ENCODE results near the gene GGA3. TPM values are rescaled to one million over a fixed set of nuclear protein-coding genes. Genes with fewer than 3 reads are reported as not detected.

GGA3 gene
- total and polyA plus RNA-seq, 4 donors, result 4.6 to 17.3 (median 9.2) TPM

- 89% methylated on average over 6 of the region's 6 CpGs for WGBS
Observed at GRCh38 chr17:75188614-75189013, 72.8 kb downstream of the GGA3 start.

More at GRCh38 chr17:75188614-75189013, 72.8 kb downstream of the GGA3 start:
- H3K27me3 ChIP-seq (ENCODE audit: control insufficient read depth in 4 of 4, insufficient read depth in 4 of 4, low read length in 3 of 4), result no peaks in the 10 kb centered on the region
- no peak overlapping the region for H3K4me3 ChIP-seq (ENCODE audit: low read depth in 1 of 3, low read length in 3 of 3)
- no peak overlapping the region for H3K27ac ChIP-seq (ENCODE audit: low read depth in 1 of 2, low read length in 2 of 2)
- H3K36me3 ChIP-seq (ENCODE audit: control insufficient read depth in 4 of 4, insufficient read depth in 3 of 4, low read depth in 1 of 4, low read length in 3 of 4), result no peaks in the 10 kb centered on the region
- H3K9me3 ChIP-seq (ENCODE audit: control insufficient read depth in 4 of 4, low read length in 3 of 4), result no peaks in the 10 kb centered on the region
- TF ChIP-seq MAX (IDR thresholded peaks at IDR 0.05), result no peak
- no peak for TF ChIP-seq JUND (IDR thresholded peaks at IDR 0.05)
- TF ChIP-seq HNF4A (conservative IDR thresholded peaks at IDR 0.05), result no peak
- no peak for TF ChIP-seq FOXA2 (IDR thresholded peaks at IDR 0.05)
- no peak for TF ChIP-seq GABPA (IDR thresholded peaks at IDR 0.05 in 1 of 2, conservative IDR thresholded peaks at IDR 0.05 in 1 of 2)
- TF ChIP-seq TAF1 (conservative IDR thresholded peaks at IDR 0.05), result no peak
- TF ChIP-seq CTCF (IDR thresholded peaks at IDR 0.05; ENCODE audit: low read depth, low read length, missing input control), result no peak
- no peak for TF ChIP-seq FOXA1 (IDR thresholded peaks at IDR 0.05)
- TF ChIP-seq REST (IDR thresholded peaks at IDR 0.05), result no peak
- no peak for TF ChIP-seq EGR1 (IDR thresholded peaks at IDR 0.05; ENCODE audit: low read depth in 2 of 2)
- no peak for TF ChIP-seq HNF4G (IDR thresholded peaks at IDR 0.05)
- no peak for TF ChIP-seq ZBTB33 (IDR thresholded peaks at IDR 0.05)
- peaks cover 0 to 1% (median 0%) of the 10 kb centered on the region in 4 donors for H3K4me1 ChIP-seq (ENCODE audit: control insufficient read depth in 4 of 4, insufficient read depth in 4 of 4, low read length in 3 of 4)
- no peak overlapping the region for H3K9ac ChIP-seq (ENCODE audit: low read depth in 1 of 2, low read length in 2 of 2)
- DNase-seq (ENCODE audit: low spot score), result no peak

Other genes starting within 250 kb of the GGA3 start
- gene MRPL58, start 248.9 kb downstream of the GGA3 start, total RNA-seq, result 10 to 100 TPM; 20.5 to 29.9 TPM
- gene MRPL58, start 248.9 kb downstream of the GGA3 start, polyA plus RNA-seq, result 10 to 100 TPM; 36.9 to 47.0 TPM
- 100 to 1,000 TPM; 102 to 128 TPM for gene ATP5PD, start 214.6 kb downstream of the GGA3 start, total RNA-seq
- 100 to 1,000 TPM; 241 to 378 TPM for gene ATP5PD, start 214.6 kb downstream of the GGA3 start, polyA plus RNA-seq
- gene KCTD2, start 214.4 kb downstream of the GGA3 start, total RNA-seq, result 1 to 10 TPM; 5.6 to 8.2 TPM
- 1 to 10 TPM; 2.4 to 7.1 TPM for gene KCTD2, start 214.4 kb downstream of the GGA3 start, polyA plus RNA-seq
- 1 to 10 TPM; 3.0 to 4.5 TPM for gene SLC16A5, start 173.7 kb downstream of the GGA3 start, total RNA-seq
- 1 to 10 TPM; 1.0 to 2.1 TPM for gene SLC16A5, start 173.7 kb downstream of the GGA3 start, polyA plus RNA-seq
- gene ARMC7, start 151.6 kb downstream of the GGA3 start, total RNA-seq, result 1 to 10 TPM; 1.7 to 3.1 TPM
- 1 to 10 TPM; 4.3 to 6.6 TPM for gene ARMC7, start 151.6 kb downstream of the GGA3 start, polyA plus RNA-seq
- gene NT5C, start 129.9 kb downstream of the GGA3 start, total RNA-seq, result 10 to 100 TPM; 13.6 to 27.2 TPM
- gene NT5C, start 129.9 kb downstream of the GGA3 start, polyA plus RNA-seq, result 10 to 100 TPM; 22.5 to 26.4 TPM
- 10 to 100 TPM; 20.5 to 47.8 TPM for gene JPT1, start 107.1 kb downstream of the GGA3 start, total RNA-seq
- 10 to 100 TPM; 41.1 to 46.8 TPM for gene JPT1, start 107.1 kb downstream of the GGA3 start, polyA plus RNA-seq
- 10 to 100 TPM; 20.9 to 79.0 TPM for gene SUMO2, start 78.6 kb downstream of the GGA3 start, total RNA-seq
- gene SUMO2, start 78.6 kb downstream of the GGA3 start, polyA plus RNA-seq, result 100 to 1,000 TPM in 1 of 2 donors, 10 to 100 TPM in 1; 22.0 to 160 TPM
- gene NUP85, start 55.9 kb downstream of the GGA3 start, total RNA-seq, result 10 to 100 TPM; 27.9 to 36.3 TPM
- 10 to 100 TPM; 15.2 to 31.2 TPM for gene NUP85, start 55.9 kb downstream of the GGA3 start, polyA plus RNA-seq
- 10 to 100 TPM; 24.1 to 33.0 TPM for gene MRPS7, start 273 bp upstream of the GGA3 start, total RNA-seq
- gene MRPS7, start 273 bp upstream of the GGA3 start, polyA plus RNA-seq, result 10 to 100 TPM; 45.8 to 58.9 TPM
- 1 to 10 TPM; 6.2 to 8.6 TPM for gene MIF4GD, start 9.6 kb upstream of the GGA3 start, total RNA-seq
- 10 to 100 TPM; 10.8 to 13.6 TPM for gene MIF4GD, start 9.6 kb upstream of the GGA3 start, polyA plus RNA-seq
- 1 to 10 TPM; 8.0 to 9.5 TPM for gene SLC25A19, start 27.8 kb upstream of the GGA3 start, total RNA-seq
- gene SLC25A19, start 27.8 kb upstream of the GGA3 start, polyA plus RNA-seq, result 1 to 10 TPM; 4.7 to 5.2 TPM
- 10 to 100 TPM; 49.3 to 91.8 TPM for gene GRB2, start 144.1 kb upstream of the GGA3 start, total RNA-seq
- 10 to 100 TPM; 36.0 to 49.9 TPM for gene GRB2, start 144.1 kb upstream of the GGA3 start, polyA plus RNA-seq
- 10 to 100 TPM; 19.2 to 31.0 TPM for gene TMEM94, start 195.0 kb upstream of the GGA3 start, total RNA-seq
- gene TMEM94, start 195.0 kb upstream of the GGA3 start, polyA plus RNA-seq, result 10 to 100 TPM; 15.6 to 20.9 TPM

All from liver (tissue), 9 donors.